Mesendoderm (in vitro differentiated cells): ENCODE data around the gene MKI67.

Experiments used
- DNase-seq: peaks from one replicate; pipeline ENCODE4 v3.0.0; 2013
- H2AK5ac ChIP-seq: 2 replicates; pipeline ENCODE4 v1.6.1; 2013; ENCODE audit warnings: low read length, inconsistent platforms
- H2BK120ac ChIP-seq: 2 replicates; pipeline ENCODE4 v1.6.1; 2013; ENCODE audit warnings: low read depth, mild to moderate bottlenecking, low read length, moderate library complexity, mixed read lengths
- H2BK15ac ChIP-seq: replicated peaks from 2 replicates; pipeline ENCODE4 v1.6.1; 2013; ENCODE audit warnings: low read depth, mild to moderate bottlenecking, moderate library complexity
- H2BK5ac ChIP-seq: 2 replicates; pipeline ENCODE4 v1.6.1; 2013; ENCODE audit warnings: low read length, inconsistent platforms
- H3K18ac ChIP-seq: 2 replicates; pipeline ENCODE4 v1.6.1; 2013; ENCODE audit warnings: mild to moderate bottlenecking, low read length, mixed read lengths
- H3K23ac ChIP-seq: one replicate; pipeline ENCODE4 v1.6.1; 2013; ENCODE audit warnings: low read length
- H3K27ac ChIP-seq: 2 replicates; pipeline ENCODE4 v1.5.1; 2013; ENCODE audit warnings: low read depth, mild to moderate bottlenecking, inconsistent platforms, low read length, moderate library complexity
- H3K27me3 ChIP-seq: 2 replicates; pipeline ENCODE4 v1.6.1; 2013; ENCODE audit warnings: low read length, control low read depth, mild to moderate bottlenecking, inconsistent platforms; ENCODE audit not compliant: insufficient read depth, poor library complexity
- H3K36me3 ChIP-seq: 2 replicates; pipeline ENCODE4 v1.6.1; 2013; ENCODE audit warnings: low read length, inconsistent platforms; ENCODE audit not compliant: control insufficient read depth, insufficient read depth
- H3K4ac ChIP-seq: one replicate; pipeline ENCODE4 v1.6.1; 2013; ENCODE audit warnings: low read depth, mild to moderate bottlenecking, low read length, moderate library complexity
- H3K4me1 ChIP-seq: 2 replicates; pipeline ENCODE4 v1.6.1; 2013; ENCODE audit warnings: low read depth, low read length, inconsistent platforms; ENCODE audit not compliant: control insufficient read depth
- H3K4me2 ChIP-seq: 2 replicates; pipeline ENCODE4 v1.6.1; 2013; ENCODE audit warnings: low read length
- H3K4me3 ChIP-seq: 2 replicates; pipeline ENCODE4 v1.5.1; 2013; ENCODE audit warnings: mild to moderate bottlenecking, low read length
- H3K56ac ChIP-seq: one replicate; pipeline ENCODE4 v1.6.1; 2013; ENCODE audit warnings: low read length
- H3K79me1 ChIP-seq: 2 replicates; pipeline ENCODE4 v1.6.1; 2013; ENCODE audit warnings: low read length, inconsistent platforms
- H3K79me2 ChIP-seq: 2 replicates; pipeline ENCODE4 v1.6.1; 2013; ENCODE audit warnings: mild to moderate bottlenecking, low read length; ENCODE audit not compliant: control insufficient read depth, insufficient read depth
- H3K9ac ChIP-seq: 2 replicates; pipeline ENCODE4 v1.6.1; 2013; ENCODE audit warnings: low read length, inconsistent platforms
- H4K5ac ChIP-seq: one replicate; pipeline ENCODE4 v1.6.1; 2013; ENCODE audit warnings: low read length
- H4K8ac ChIP-seq: one replicate; pipeline ENCODE4 v1.6.1; 2013; ENCODE audit warnings: low read depth, mild to moderate bottlenecking, control low read depth, low read length, moderate library complexity
- WGBS: extraction: QIAGEN DNeasy Blood & Tissue Kit; methylation state at CpG from one replicate; pipeline ENCODE4 v1.1.7; 2013; ENCODE audit warnings: low lambda C conversion rate, missing lambda C conversion rate; ENCODE audit not compliant: insufficient coverage; ENCODE audit errors: extremely low coverage; 5-methylcytosine and 5-hydroxymethylcytosine counted together

Gene MKI67

DNA sequence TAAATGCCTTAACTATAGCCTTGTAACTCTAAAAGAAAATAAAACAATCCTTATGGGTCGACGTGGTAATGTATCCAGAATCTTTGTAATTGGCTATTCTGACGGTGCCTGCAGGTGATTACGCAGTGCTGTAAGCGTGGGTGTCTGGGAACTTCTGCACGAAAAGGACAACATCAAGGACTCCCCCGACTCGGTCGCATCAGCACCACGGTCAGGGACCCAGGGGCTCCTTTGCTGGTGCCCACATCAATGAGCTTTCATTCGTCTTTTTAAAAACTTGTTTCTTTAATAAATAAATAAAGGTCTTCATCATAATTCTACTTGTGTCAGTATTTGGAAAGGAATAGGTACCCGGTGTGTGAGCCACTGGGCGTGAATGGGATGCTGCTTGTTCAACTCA, 13.2 kb downstream of the MKI67 start:
- H3K4me1 ChIP-seq: no peaks in the 10 kb centered on the region
- H3K18ac ChIP-seq: no peak overlapping the region
- H2BK5ac ChIP-seq: no peak overlapping the region
- no peak overlapping the region for H3K9ac ChIP-seq
- no peaks in the 10 kb centered on the region for H3K27me3 ChIP-seq
- DNase-seq: no peak
- H3K79me1 ChIP-seq: peaks cover 3% of the 10 kb centered on the region
- H3K4me2 ChIP-seq: no peak overlapping the region
- no peak overlapping the region for H3K4ac ChIP-seq
- peaks cover 48% of the 10 kb centered on the region for H3K36me3 ChIP-seq
- no peak overlapping the region for H4K8ac ChIP-seq
- H3K4me3 ChIP-seq: no peak overlapping the region
- H3K27ac ChIP-seq: no peak overlapping the region
- H3K56ac ChIP-seq: no peak overlapping the region
- no peak overlapping the region for H4K5ac ChIP-seq
- whole genome bisulfite sequencing: no CpG with 5 or more reads among the region's 13 CpGs
- no peak overlapping the region for H2AK5ac ChIP-seq
- H3K23ac ChIP-seq: no peak overlapping the region
- no peak overlapping the region for H2BK120ac ChIP-seq
- no peaks in the 10 kb centered on the region for H3K79me2 ChIP-seq
- no peak overlapping the region for H2BK15ac ChIP-seq

DNA sequence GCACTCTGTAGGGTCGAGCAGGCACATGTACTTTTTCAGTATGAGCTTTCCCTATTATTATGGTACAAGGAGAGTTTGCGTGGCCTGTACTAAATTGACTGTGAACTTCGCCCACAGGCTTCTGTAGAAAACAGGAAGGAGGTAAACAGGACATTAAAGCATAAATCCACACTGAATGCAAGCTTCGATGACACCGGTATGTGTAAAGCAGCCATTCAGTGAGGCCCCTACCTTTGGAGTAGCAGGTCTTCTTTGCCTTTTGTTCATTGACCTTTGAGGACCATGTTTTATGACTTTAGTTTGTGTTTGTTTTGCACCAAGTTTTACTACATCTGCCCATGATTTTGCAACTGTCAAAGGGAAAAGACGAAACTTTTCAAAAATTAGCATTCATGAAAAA, 14.5 kb downstream of the MKI67 start:
- Histone ChIP-seq H3K27ac (no peak overlapping the region), H3K79me1 (peaks cover 2% of the 10 kb centered on the region), H3K4ac (no peak overlapping the region), H2BK15ac (no peak overlapping the region), H2BK120ac (no peak overlapping the region), H3K18ac (no peak overlapping the region), H3K4me2 (no peak overlapping the region), H3K23ac (no peak overlapping the region), H2AK5ac (no peak overlapping the region), H3K36me3 (peaks cover 57% of the 10 kb centered on the region), H3K56ac (no peak overlapping the region), H3K27me3 (no peaks in the 10 kb centered on the region), H4K8ac (no peak overlapping the region), H3K79me2 (no peaks in the 10 kb centered on the region), H3K4me1 (no peaks in the 10 kb centered on the region), H3K9ac (no peak overlapping the region), H2BK5ac (no peak overlapping the region), H3K4me3 (no peak overlapping the region), H4K5ac (no peak overlapping the region)
- WGBS: no CpG with 5 or more reads among the region's 6 CpGs
- DNase-seq: no peak

- H3K4me1 ChIP-seq: no peaks in the 10 kb centered on the region
- no peak overlapping the region for H3K9ac ChIP-seq
- no CpG with 5 or more reads among the region's 3 CpGs for WGBS
- no peak overlapping the region for H3K23ac ChIP-seq
- DNase-seq: no peak
- H3K79me1 ChIP-seq: peaks cover 1% of the 10 kb centered on the region
- no peak overlapping the region for H2BK5ac ChIP-seq
- H3K27me3 ChIP-seq: no peaks in the 10 kb centered on the region
- no peak overlapping the region for H4K5ac ChIP-seq
- H4K8ac ChIP-seq: no peak overlapping the region
- H3K4me3 ChIP-seq: no peak overlapping the region
- no peak overlapping the region for H3K4ac ChIP-seq
- H2BK15ac ChIP-seq: no peak overlapping the region
- H3K79me2 ChIP-seq: no peaks in the 10 kb centered on the region
- no peak overlapping the region for H2AK5ac ChIP-seq
- peaks cover 64% of the 10 kb centered on the region for H3K36me3 ChIP-seq
- no peak overlapping the region for H3K4me2 ChIP-seq
- no peak overlapping the region for H2BK120ac ChIP-seq
- H3K18ac ChIP-seq: no peak overlapping the region
- H3K27ac ChIP-seq: no peak overlapping the region
- no peak overlapping the region for H3K56ac ChIP-seq
Measured at GRCh38 chr10:128110339-128110738, 15.9 kb downstream of the MKI67 start.

DNA sequence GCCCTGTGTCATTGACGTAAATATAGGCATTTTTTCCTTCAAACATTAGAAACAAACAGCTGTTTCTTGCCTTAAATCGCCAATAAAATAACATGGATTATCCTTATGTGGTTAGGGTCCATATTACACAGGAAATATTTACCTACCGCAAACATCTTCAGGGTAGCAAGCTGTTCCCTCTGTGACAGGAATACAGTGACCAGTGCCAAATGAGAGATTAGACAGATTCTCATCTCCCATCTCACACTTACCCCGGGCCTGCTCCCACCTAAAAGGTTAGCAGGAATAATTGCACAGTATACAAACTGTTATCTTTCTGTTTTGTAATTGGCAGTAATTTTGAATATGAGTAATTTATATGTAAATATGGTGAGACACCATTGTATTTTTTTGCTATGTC, 16.5 kb downstream of the MKI67 start:
- no peak overlapping the region for H2BK15ac ChIP-seq
- peaks cover 62% of the 10 kb centered on the region for H3K36me3 ChIP-seq
- WGBS: no CpG with 5 or more reads among the region's 4 CpGs
- no peak overlapping the region for H4K8ac ChIP-seq
- no peak overlapping the region for H3K4me2 ChIP-seq
- no peak overlapping the region for H3K9ac ChIP-seq
- H3K27me3 ChIP-seq: no peaks in the 10 kb centered on the region
- H3K4me3 ChIP-seq: no peak overlapping the region
- no peak overlapping the region for H4K5ac ChIP-seq
- H2BK5ac ChIP-seq: no peak overlapping the region
- H3K4me1 ChIP-seq: no peaks in the 10 kb centered on the region
- H3K56ac ChIP-seq: no peak overlapping the region
- H3K79me1 ChIP-seq: no peaks in the 10 kb centered on the region
- H3K4ac ChIP-seq: no peak overlapping the region
- no peaks in the 10 kb centered on the region for H3K79me2 ChIP-seq
- no peak overlapping the region for H3K27ac ChIP-seq
- no peak for DNase-seq
- H3K23ac ChIP-seq: no peak overlapping the region
- no peak overlapping the region for H3K18ac ChIP-seq
- no peak overlapping the region for H2BK120ac ChIP-seq
- no peak overlapping the region for H2AK5ac ChIP-seq

DNA sequence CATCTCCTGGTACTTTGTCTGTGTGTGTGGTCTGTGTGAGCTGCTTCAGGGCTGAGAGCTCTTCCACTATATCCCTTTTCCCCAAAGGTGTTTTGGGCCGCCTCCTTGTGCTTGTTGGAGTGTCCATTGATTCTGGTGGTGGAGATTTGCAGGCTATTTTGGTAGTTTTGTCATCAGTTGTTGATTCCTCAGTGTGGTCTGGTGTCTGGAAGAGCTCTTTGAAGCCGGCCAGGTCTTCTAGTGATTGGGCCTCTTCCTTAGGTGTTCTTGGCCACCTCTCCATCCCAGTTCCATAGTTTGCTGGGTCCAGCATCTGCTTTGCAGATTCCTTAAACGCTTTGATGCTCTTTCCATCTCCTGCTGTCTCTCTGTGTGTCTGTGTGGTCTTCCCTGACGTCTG, 20.8 kb downstream of the MKI67 start:
- no peak for DNase-seq
- Histone ChIP-seq H2BK120ac (no peak overlapping the region), H2BK5ac (no peak overlapping the region), H2BK15ac (no peak overlapping the region), H3K36me3 (peaks cover 52% of the 10 kb centered on the region), H3K18ac (no peak overlapping the region), H3K79me2 (no peaks in the 10 kb centered on the region), H3K4ac (no peak overlapping the region), H2AK5ac (no peak overlapping the region), H3K27me3 (no peaks in the 10 kb centered on the region), H3K4me3 (no peak overlapping the region), H3K9ac (no peak overlapping the region), H3K4me1 (no peaks in the 10 kb centered on the region), H3K79me1 (no peaks in the 10 kb centered on the region), H3K56ac (no peak overlapping the region), H3K27ac (no peak overlapping the region), H3K23ac (no peak overlapping the region), H3K4me2 (no peak overlapping the region), H4K8ac (no peak overlapping the region), H4K5ac (no peak overlapping the region)
- WGBS: no CpG with 5 or more reads among the region's 4 CpGs

DNA sequence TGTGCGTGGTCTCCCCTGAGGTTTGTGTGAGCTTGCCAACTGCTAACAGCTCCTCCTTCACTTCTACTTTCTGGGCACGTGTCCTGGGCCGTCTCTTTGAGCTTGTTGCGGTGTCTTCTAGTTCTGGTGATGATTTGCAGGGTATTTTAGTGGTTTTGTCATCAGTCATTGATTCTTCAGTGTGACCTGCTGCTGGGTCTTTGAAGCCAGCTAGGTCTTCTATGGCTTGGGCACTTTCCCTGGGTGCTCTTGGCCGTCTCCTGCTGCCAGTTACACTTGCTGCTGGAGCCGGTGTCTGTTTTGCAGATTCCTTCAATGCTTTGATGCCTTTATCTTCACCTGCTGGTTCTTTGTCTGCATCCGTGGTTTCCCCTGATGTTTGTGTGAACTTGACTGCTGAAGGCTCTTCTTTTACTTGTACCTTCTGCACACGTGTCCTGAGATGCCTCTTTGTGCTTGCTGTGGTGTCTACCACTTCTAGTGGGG, 23.0 kb downstream of the MKI67 start:
- no peak overlapping the region for H3K56ac ChIP-seq
- no peaks in the 10 kb centered on the region for H3K4me1 ChIP-seq
- no peaks in the 10 kb centered on the region for H3K79me2 ChIP-seq
- H3K27ac ChIP-seq: no peak overlapping the region
- no peak overlapping the region for H3K23ac ChIP-seq
- no peak overlapping the region for H3K4me2 ChIP-seq
- no peaks in the 10 kb centered on the region for H3K27me3 ChIP-seq
- H3K18ac ChIP-seq: no peak overlapping the region
- no peak overlapping the region for H3K9ac ChIP-seq
- H3K79me1 ChIP-seq: no peaks in the 10 kb centered on the region
- H2BK15ac ChIP-seq: no peak overlapping the region
- no peak overlapping the region for H2BK5ac ChIP-seq
- peaks cover 52% of the 10 kb centered on the region for H3K36me3 ChIP-seq
- no peak overlapping the region for H4K8ac ChIP-seq
- WGBS: no CpG with 5 or more reads among the region's 8 CpGs
- H2BK120ac ChIP-seq: no peak overlapping the region
- H2AK5ac ChIP-seq: no peak overlapping the region
- no peak overlapping the region for H3K4me3 ChIP-seq
- H3K4ac ChIP-seq: no peak overlapping the region
- no peak for DNase-seq
- H4K5ac ChIP-seq: no peak overlapping the region
